BE2C (cell line): ENCODE data around the gene PRICKLE2.

Source experiments
- DNase-seq: peaks from one replicate; pipeline ENCODE4 v3.0.0-alpha.2; 2020
- H3K27me3 ChIP-seq: fragments of 250-450 bp; sonication (Bioruptor Pico); 2 replicates; pipeline ENCODE4 v1.5.1; 2020; ENCODE audit warnings: mild to moderate bottlenecking
- H3K36me3 ChIP-seq: fragments of 250-450 bp; sonication (Bioruptor Pico); 2 replicates; pipeline ENCODE4 v1.5.1; 2020; ENCODE audit warnings: mild to moderate bottlenecking
- H3K4me1 ChIP-seq: fragments of 250-450 bp; sonication (Bioruptor Pico); 2 replicates; pipeline ENCODE4 v1.5.1; 2020
- H3K4me3 ChIP-seq: 2 replicates; pipeline ENCODE4 v1.5.1; 2011; ENCODE audit warnings: low read depth, low read length
- H3K9me3 ChIP-seq: fragments of 250-450 bp; sonication (Bioruptor Pico); 2 replicates; pipeline ENCODE4 v1.5.1; 2020
- CTCF ChIP-seq: IDR thresholded peaks from 2 replicates; pipeline ENCODE4 v1.5.1; 2012; ENCODE audit warnings: mild to moderate bottlenecking, low read depth, low read length

Gene PRICKLE2

GRCh38 chr3:64063983-64064438, 161.3 kb downstream of the PRICKLE2 start:
- no peak for DNase-seq
- no peaks in the 10 kb centered on the region for H3K4me1 ChIP-seq
- H3K4me3 ChIP-seq: no peak overlapping the region
- H3K36me3 ChIP-seq: no peaks in the 10 kb centered on the region
- no peak for TF ChIP-seq CTCF
- no peaks in the 10 kb centered on the region for H3K9me3 ChIP-seq
- no peaks in the 10 kb centered on the region for H3K27me3 ChIP-seq

GRCh38 chr3:64063207-64063982, 161.9 kb downstream of the PRICKLE2 start:
- Histone ChIP-seq H3K27me3 (no peaks in the 10 kb centered on the region), H3K4me3 (no peak overlapping the region)
- no peak for TF ChIP-seq CTCF

GRCh38 chr3:64061628-64062027, 163.6 kb downstream of the PRICKLE2 start:
- TF ChIP-seq CTCF: no peak
- no peaks in the 10 kb centered on the region for H3K4me1 ChIP-seq
- no peaks in the 10 kb centered on the region for H3K27me3 ChIP-seq
- H3K4me3 ChIP-seq: no peak overlapping the region
- H3K9me3 ChIP-seq: no peaks in the 10 kb centered on the region
- no peaks in the 10 kb centered on the region for H3K36me3 ChIP-seq
- no peak for DNase-seq

More at GRCh38 chr3:64063207-64063982, 161.9 kb downstream of the PRICKLE2 start:
- no peaks in the 10 kb centered on the region for H3K9me3 ChIP-seq
- DNase-seq: no peak
- H3K36me3 ChIP-seq: no peaks in the 10 kb centered on the region
- H3K4me1 ChIP-seq: no peaks in the 10 kb centered on the region

- TF ChIP-seq CTCF: no peak
- DNase-seq: no peak
- H3K9me3 ChIP-seq: no peaks in the 10 kb centered on the region
- H3K27me3 ChIP-seq: no peaks in the 10 kb centered on the region
- no peak overlapping the region for H3K4me3 ChIP-seq
- no peaks in the 10 kb centered on the region for H3K4me1 ChIP-seq
- no peaks in the 10 kb centered on the region for H3K36me3 ChIP-seq
These were observed 165.6 kb downstream of the PRICKLE2 start for GRCh38 chr3:64059484-64060175.

GRCh38 chr3:64058566-64058965, 166.7 kb downstream of the PRICKLE2 start:
- H3K4me3 ChIP-seq: no peak overlapping the region
- no peaks in the 10 kb centered on the region for H3K9me3 ChIP-seq
- H3K36me3 ChIP-seq: no peaks in the 10 kb centered on the region
- no peaks in the 10 kb centered on the region for H3K27me3 ChIP-seq
- no peak for TF ChIP-seq CTCF
- DNase-seq: no peak
- H3K4me1 ChIP-seq: peaks cover 5% of the 10 kb centered on the region

- DNase-seq: no peak
- H3K9me3 ChIP-seq: no peaks in the 10 kb centered on the region
- no peaks in the 10 kb centered on the region for H3K27me3 ChIP-seq
- H3K4me1 ChIP-seq: peaks cover 6% of the 10 kb centered on the region
- TF ChIP-seq CTCF: no peak
- H3K4me3 ChIP-seq: no peak overlapping the region
- H3K36me3 ChIP-seq: no peaks in the 10 kb centered on the region
These were observed 168.0 kb downstream of the PRICKLE2 start for GRCh38 chr3:64057231-64057630.
